HepG2 (cell line): ENCODE data around the gene RASSF8. TPM values are rescaled to one million over a fixed set of nuclear protein-coding genes. Genes with fewer than 3 reads are reported as not detected.

Source experiments
- BCL6 ChIP-seq: IDR thresholded peaks from 2 replicates; pipeline ENCODE4 v1.6.1; 2016; ENCODE audit warnings: missing genetic modification reagents, missing compliant biosample characterization
- BRD4 ChIP-seq: sonication (generic); formaldehyde crosslinking; IDR thresholded peaks from 2 replicates; pipeline ENCODE4 v1.4.0; 2020; ENCODE audit warnings: missing genetic modification reagents
- HOXA3 ChIP-seq: sonication (generic); formaldehyde crosslinking; IDR thresholded peaks from 2 replicates; pipeline ENCODE4 v1.5.0; 2020; ENCODE audit warnings: missing genetic modification reagents
- MYC ChIP-seq: sonication (generic); formaldehyde crosslinking; IDR thresholded peaks from 2 replicates; pipeline ENCODE4 v1.9.0; 2021; ENCODE audit warnings: missing genetic modification reagents, borderline replicate concordance
- MYNN ChIP-seq: sonication (generic); formaldehyde crosslinking; IDR thresholded peaks from 2 replicates; pipeline ENCODE4 v1.4.0; 2020; ENCODE audit warnings: mild to moderate bottlenecking, low read depth, missing genetic modification reagents
- NFATC3 ChIP-seq: sonication (generic); formaldehyde crosslinking; IDR thresholded peaks from 2 replicates; pipeline ENCODE4 v1.5.1; 2020; ENCODE audit warnings: mild to moderate bottlenecking, missing genetic modification reagents
- NR2F1 ChIP-seq, 2 experiments: fragments of 450-650 bp in 1 of 2; formaldehyde crosslinking in 1 of 2; IDR thresholded peaks; 2 replicates each; pipeline versions ENCODE4 v1.5.0 to v1.6.1; 2016 to 2020; ENCODE audit warnings: mild to moderate bottlenecking in 1 of 2, missing compliant biosample characterization in 1 of 2, missing genetic modification reagents in 1 of 2, moderate library complexity in 1 of 2
- NR2F2 ChIP-seq: IDR thresholded peaks from 2 replicates; pipeline ENCODE4 v1.6.1; 2012; ENCODE audit warnings: low read depth, inconsistent platforms, borderline replicate concordance
- SP4 ChIP-seq: sonication (generic); formaldehyde crosslinking; IDR thresholded peaks from 2 replicates; pipeline ENCODE4 v1.8.1; 2023; ENCODE audit warnings: mild to moderate bottlenecking, missing genetic modification reagents
- TARDBP ChIP-seq: sonication (generic); formaldehyde crosslinking; IDR thresholded peaks from 2 replicates; pipeline ENCODE4 v1.8.0; 2022; ENCODE audit warnings: mild to moderate bottlenecking, missing genetic modification reagents
- U2AF1 ChIP-seq: fragments of 200-400 bp; formaldehyde crosslinking; optimal IDR thresholded peaks from 2 replicates; pipeline ENCODE3; 2017; ENCODE audit warnings: mild to moderate bottlenecking, low read depth, low read length
- ZMYM2 ChIP-seq: sonication (generic); formaldehyde crosslinking; IDR thresholded peaks from 2 replicates; pipeline ENCODE4 v1.8.0; 2022; ENCODE audit warnings: mild to moderate bottlenecking, missing genetic modification reagents
- ZNF138 ChIP-seq: sonication (generic); formaldehyde crosslinking; IDR thresholded peaks from 2 replicates; pipeline ENCODE4 v1.5.0; 2020; ENCODE audit warnings: mild to moderate bottlenecking, low read depth, missing genetic modification reagents
- ZNF160 ChIP-seq: sonication (generic); formaldehyde crosslinking; IDR thresholded peaks from 2 replicates; pipeline ENCODE4 v1.8.0; 2022; ENCODE audit warnings: mild to moderate bottlenecking, inconsistent platforms, missing genetic modification reagents
- polyA plus RNA-seq, 8 experiments: library from polyadenylated mRNA; depleted of rRNA in 3 of 8; stranded (reverse) in 7 of 8; unstranded in 1 of 8; fragments of >200 nt; fragmentation: Illumina TruSeq in 4 of 8; extraction: Trizol in 4 of 8; gene quantifications; 2 replicates each; pipeline versions ENCODE4 v1.2.1 to v1.2.3, GENCODE V29; 2011 to 2016; ENCODE audit warnings: low read depth in 4 of 8, missing spikeins in 1 of 8, mixed read lengths in 1 of 8; ENCODE audit not compliant: insufficient read depth in 1 of 8
- total RNA-seq, 5 experiments: library from RNA; depleted of rRNA; stranded (reverse); fragments of >200 nt; fragmentation: Illumina TruSeq; extraction: Trizol; gene quantifications; 2 replicates each; pipeline ENCODE4 v1.2.3, GENCODE V29; 2016; ENCODE audit warnings: low read depth in 1 of 5
- TF ChIP-seq, protein P1 (sequence below): IDR thresholded peaks from 2 replicates; pipeline ENCODE4 v1.6.1; 2016; ENCODE audit warnings: missing compliant biosample characterization, missing genetic modification reagents, borderline replicate concordance
- TF ChIP-seq, protein P2 (sequence below): sonication (generic); formaldehyde crosslinking; IDR thresholded peaks from 2 replicates; pipeline ENCODE4 v1.4.0; 2020; ENCODE audit warnings: missing genetic modification reagents
- TF ChIP-seq, protein P3 (sequence below): sonication (generic); formaldehyde crosslinking; IDR thresholded peaks from 2 replicates; pipeline ENCODE4 v1.4.0; 2020; ENCODE audit warnings: missing genetic modification reagents
- TF ChIP-seq, protein P4 (sequence below): sonication (generic); formaldehyde crosslinking; conservative IDR thresholded peaks from 2 replicates; pipeline ENCODE4 v1.4.0; 2020; ENCODE audit warnings: mild to moderate bottlenecking, missing genetic modification reagents, moderate library complexity

RASSF8 gene
- total and polyA plus RNA-seq, 2 of the 13 experiments (the other 11 are each of a cell fraction or from before 2014, with no cell fraction given), result 0.82 to 9.2 TPM

DNA sequence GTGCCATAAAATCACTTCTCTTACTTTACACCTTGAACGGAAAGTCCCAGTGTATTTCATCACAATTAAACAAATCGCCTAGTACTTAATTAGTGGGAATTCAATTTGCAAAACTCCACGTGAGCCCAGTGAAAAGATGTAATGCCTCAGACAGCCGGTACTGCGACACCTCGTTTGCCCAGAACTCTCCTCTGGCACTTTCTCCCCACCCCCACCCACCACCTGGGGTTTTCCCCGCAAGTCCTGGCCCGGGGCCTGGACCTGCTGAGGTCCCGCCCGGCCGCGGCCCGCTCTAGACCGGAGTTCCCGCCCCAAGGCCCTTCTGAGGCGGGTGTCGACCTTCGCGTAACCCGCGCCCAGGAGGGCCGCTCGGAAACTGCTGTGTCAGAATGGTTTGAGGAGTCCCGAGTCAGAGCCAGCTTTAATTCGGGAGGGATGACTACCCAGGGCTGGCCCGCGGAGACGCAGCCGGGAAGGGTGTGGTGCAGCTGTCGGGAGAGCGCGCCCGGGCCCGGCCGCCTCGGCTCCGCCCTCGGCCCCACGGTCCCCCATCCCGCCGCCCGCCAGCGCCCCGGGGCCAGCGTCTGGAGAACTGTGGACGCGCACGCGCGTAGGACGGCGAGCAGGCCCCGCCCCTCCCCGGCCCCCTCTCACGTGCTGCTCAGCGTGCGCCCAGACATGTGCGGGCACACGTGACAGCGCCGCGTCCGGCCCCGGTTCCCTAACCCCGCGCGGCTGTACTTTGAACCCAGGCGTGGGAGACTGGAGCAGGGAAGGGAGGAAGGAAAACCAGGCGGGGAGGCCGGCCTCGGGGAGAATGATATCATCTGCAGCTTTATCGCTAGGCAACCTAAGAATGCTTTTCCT, 155.6 kb downstream of the RASSF8 start (continued):
- peak; percentile 85 for TF ChIP-seq HOXA3
- peak; percentile 69; the same call in 1 of the 2 replicates for TF ChIP-seq SP4 (CRISPR knock-in tag)
- TF ChIP-seq MYC (CRISPR knock-in tag), result peak; percentile 93
- no peak for TF ChIP-seq BRD4 (CRISPR knock-in tag)
- TF ChIP-seq, protein P1, sequence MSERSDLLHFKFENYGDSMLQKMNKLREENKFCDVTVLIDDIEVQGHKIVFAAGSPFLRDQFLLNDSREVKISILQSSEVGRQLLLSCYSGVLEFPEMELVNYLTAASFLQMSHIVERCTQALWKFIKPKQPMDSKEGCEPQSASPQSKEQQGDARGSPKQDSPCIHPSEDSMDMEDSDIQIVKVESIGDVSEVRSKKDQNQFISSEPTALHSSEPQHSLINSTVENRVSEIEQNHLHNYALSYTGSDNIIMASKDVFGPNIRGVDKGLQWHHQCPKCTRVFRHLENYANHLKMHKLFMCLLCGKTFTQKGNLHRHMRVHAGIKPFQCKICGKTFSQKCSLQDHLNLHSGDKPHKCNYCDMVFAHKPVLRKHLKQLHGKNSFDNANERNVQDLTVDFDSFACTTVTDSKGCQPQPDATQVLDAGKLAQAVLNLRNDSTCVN, result no peak
- TF ChIP-seq U2AF1, result no peak
- TF ChIP-seq, protein P2, sequence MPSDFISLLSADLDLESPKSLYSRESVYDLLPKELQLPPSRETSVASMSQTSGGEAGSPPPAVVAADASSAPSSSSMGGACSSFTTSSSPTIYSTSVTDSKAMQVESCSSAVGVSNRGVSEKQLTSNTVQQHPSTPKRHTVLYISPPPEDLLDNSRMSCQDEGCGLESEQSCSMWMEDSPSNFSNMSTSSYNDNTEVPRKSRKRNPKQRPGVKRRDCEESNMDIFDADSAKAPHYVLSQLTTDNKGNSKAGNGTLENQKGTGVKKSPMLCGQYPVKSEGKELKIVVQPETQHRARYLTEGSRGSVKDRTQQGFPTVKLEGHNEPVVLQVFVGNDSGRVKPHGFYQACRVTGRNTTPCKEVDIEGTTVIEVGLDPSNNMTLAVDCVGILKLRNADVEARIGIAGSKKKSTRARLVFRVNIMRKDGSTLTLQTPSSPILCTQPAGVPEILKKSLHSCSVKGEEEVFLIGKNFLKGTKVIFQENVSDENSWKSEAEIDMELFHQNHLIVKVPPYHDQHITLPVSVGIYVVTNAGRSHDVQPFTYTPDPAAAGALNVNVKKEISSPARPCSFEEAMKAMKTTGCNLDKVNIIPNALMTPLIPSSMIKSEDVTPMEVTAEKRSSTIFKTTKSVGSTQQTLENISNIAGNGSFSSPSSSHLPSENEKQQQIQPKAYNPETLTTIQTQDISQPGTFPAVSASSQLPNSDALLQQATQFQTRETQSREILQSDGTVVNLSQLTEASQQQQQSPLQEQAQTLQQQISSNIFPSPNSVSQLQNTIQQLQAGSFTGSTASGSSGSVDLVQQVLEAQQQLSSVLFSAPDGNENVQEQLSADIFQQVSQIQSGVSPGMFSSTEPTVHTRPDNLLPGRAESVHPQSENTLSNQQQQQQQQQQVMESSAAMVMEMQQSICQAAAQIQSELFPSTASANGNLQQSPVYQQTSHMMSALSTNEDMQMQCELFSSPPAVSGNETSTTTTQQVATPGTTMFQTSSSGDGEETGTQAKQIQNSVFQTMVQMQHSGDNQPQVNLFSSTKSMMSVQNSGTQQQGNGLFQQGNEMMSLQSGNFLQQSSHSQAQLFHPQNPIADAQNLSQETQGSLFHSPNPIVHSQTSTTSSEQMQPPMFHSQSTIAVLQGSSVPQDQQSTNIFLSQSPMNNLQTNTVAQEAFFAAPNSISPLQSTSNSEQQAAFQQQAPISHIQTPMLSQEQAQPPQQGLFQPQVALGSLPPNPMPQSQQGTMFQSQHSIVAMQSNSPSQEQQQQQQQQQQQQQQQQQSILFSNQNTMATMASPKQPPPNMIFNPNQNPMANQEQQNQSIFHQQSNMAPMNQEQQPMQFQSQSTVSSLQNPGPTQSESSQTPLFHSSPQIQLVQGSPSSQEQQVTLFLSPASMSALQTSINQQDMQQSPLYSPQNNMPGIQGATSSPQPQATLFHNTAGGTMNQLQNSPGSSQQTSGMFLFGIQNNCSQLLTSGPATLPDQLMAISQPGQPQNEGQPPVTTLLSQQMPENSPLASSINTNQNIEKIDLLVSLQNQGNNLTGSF, result no peak; the same call in 1 of the 2 replicates
- TF ChIP-seq MYNN (CRISPR knock-in tag), result no peak
- TF ChIP-seq NR2F1 (CRISPR knock-in tag; IDR thresholded peaks at IDR 0.05), result no peak
- no peak for TF ChIP-seq ZNF138 (CRISPR knock-in tag)
- TF ChIP-seq NR2F2, result no peak
- no peak for TF ChIP-seq ZNF160 (CRISPR knock-in tag)
- peak; percentile 61; the same call in 1 of the 2 replicates for TF ChIP-seq NFATC3 (CRISPR knock-in tag)
- TF ChIP-seq TARDBP (CRISPR knock-in tag), result peak; percentile 92
- peak; percentile 69; the same call in 1 of the 2 replicates for TF ChIP-seq ZMYM2 (CRISPR knock-in tag)
- TF ChIP-seq BCL6 (CRISPR knock-in tag), result peak; percentile 70; the same call in 1 of the 2 replicates
- TF ChIP-seq, protein P3, sequence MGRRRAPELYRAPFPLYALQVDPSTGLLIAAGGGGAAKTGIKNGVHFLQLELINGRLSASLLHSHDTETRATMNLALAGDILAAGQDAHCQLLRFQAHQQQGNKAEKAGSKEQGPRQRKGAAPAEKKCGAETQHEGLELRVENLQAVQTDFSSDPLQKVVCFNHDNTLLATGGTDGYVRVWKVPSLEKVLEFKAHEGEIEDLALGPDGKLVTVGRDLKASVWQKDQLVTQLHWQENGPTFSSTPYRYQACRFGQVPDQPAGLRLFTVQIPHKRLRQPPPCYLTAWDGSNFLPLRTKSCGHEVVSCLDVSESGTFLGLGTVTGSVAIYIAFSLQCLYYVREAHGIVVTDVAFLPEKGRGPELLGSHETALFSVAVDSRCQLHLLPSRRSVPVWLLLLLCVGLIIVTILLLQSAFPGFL, result no peak
- TF ChIP-seq, protein P4, sequence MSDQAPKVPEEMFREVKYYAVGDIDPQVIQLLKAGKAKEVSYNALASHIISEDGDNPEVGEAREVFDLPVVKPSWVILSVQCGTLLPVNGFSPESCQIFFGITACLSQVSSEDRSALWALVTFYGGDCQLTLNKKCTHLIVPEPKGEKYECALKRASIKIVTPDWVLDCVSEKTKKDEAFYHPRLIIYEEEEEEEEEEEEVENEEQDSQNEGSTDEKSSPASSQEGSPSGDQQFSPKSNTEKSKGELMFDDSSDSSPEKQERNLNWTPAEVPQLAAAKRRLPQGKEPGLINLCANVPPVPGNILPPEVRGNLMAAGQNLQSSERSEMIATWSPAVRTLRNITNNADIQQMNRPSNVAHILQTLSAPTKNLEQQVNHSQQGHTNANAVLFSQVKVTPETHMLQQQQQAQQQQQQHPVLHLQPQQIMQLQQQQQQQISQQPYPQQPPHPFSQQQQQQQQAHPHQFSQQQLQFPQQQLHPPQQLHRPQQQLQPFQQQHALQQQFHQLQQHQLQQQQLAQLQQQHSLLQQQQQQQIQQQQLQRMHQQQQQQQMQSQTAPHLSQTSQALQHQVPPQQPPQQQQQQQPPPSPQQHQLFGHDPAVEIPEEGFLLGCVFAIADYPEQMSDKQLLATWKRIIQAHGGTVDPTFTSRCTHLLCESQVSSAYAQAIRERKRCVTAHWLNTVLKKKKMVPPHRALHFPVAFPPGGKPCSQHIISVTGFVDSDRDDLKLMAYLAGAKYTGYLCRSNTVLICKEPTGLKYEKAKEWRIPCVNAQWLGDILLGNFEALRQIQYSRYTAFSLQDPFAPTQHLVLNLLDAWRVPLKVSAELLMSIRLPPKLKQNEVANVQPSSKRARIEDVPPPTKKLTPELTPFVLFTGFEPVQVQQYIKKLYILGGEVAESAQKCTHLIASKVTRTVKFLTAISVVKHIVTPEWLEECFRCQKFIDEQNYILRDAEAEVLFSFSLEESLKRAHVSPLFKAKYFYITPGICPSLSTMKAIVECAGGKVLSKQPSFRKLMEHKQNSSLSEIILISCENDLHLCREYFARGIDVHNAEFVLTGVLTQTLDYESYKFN (CRISPR knock-in tag), result peak; percentile 83
